Midbrain (tissue), 1 donor: ENCODE measurements around the gene SUN2.

Experiments
- DNase-seq: peaks from one replicate; lab custom pipeline; 2025; lab: John Stamatoyannopoulos, UW

Gene SUN2

GRCh38 chr22:38753948-38754750 is 1.6 kb downstream of the SUN2 start:
- peak; percentile 78 for DNase-seq

- DNase-seq: no peak
These were observed 4.1 kb downstream of the SUN2 start for GRCh38 chr22:38751422-38752346.

- DNase-seq: no peak
These were observed 4.8 kb downstream of the SUN2 start for GRCh38 chr22:38751066-38751421.

GRCh38 chr22:38750638-38751037 is 5.2 kb downstream of the SUN2 start:
- DNase-seq: no peak

GRCh38 chr22:38750104-38750503 is 5.7 kb downstream of the SUN2 start:
- no peak for DNase-seq

- no peak for DNase-seq
These were observed 7.2 kb downstream of the SUN2 start for GRCh38 chr22:38748487-38749136.

GRCh38 chr22:38745676-38746460 is 9.9 kb downstream of the SUN2 start:
- DNase-seq: no peak

- no peak for DNase-seq
These were observed 10.8 kb downstream of the SUN2 start for GRCh38 chr22:38744981-38745380.

- no peak for DNase-seq
These were observed 13.4 kb downstream of the SUN2 start for GRCh38 chr22:38742176-38742942.

- DNase-seq: no peak
These were observed 14.2 kb downstream of the SUN2 start for GRCh38 chr22:38741576-38741975.

GRCh38 chr22:38741166-38741565 is 14.6 kb downstream of the SUN2 start:
- DNase-seq: no peak

- DNase-seq: no peak
These were observed 15.0 kb downstream of the SUN2 start for GRCh38 chr22:38740754-38741153.

GRCh38 chr22:38740116-38740723 is 15.6 kb downstream of the SUN2 start:
- DNase-seq: peak; percentile 36

GRCh38 chr22:38739300-38740055 is 16.3 kb downstream of the SUN2 start:
- no peak for DNase-seq

GRCh38 chr22:38738475-38739070 is 17.2 kb downstream of the SUN2 start:
- no peak for DNase-seq

- no peak for DNase-seq
These were observed 18.3 kb downstream of the SUN2 start for GRCh38 chr22:38737302-38738060.

GRCh38 chr22:38736257-38736570 is 19.6 kb downstream of the SUN2 start:
- no peak for DNase-seq

- DNase-seq: no peak
These were observed 20.1 kb downstream of the SUN2 start for GRCh38 chr22:38735465-38736256.
